Right lobe of liver (tissue), 6 donors: Measurements from ENCODE around the gene ASPDH. TPM values are rescaled to one million over a fixed set of nuclear protein-coding genes. Genes with fewer than 3 reads are reported as not detected.

Experiments used
- ATAC-seq, 4 donors: fragments of 200-7000 bp; cut with Tn5 transposase; one replicate each; pipeline ENCODE4 v1.9.1; 2020; ENCODE audit warnings: mild to moderate bottlenecking in 4 of 4, moderate library complexity in 4 of 4
- DNase-seq, 3 donors: peaks; one replicate each; pipeline ENCODE4 v3.0.0-alpha.2; 2020
- H3K27ac ChIP-seq, 3 donors: fragments of 200-600 bp; one replicate each; pipeline ENCODE4 v1.8.0; 2022
- H3K27me3 ChIP-seq, 2 donors: fragments of 200-600 bp; one replicate each; pipeline ENCODE4 v1.8.0; 2022
- H3K36me3 ChIP-seq, 4 donors: fragments of 200-600 bp; sonication (generic) in 1 of 4; one replicate each; pipeline versions ENCODE4 v1.5.1 to v1.8.0; 2017 to 2022; ENCODE audit warnings: control low read depth in 1 of 4
- H3K4me1 ChIP-seq, 4 donors: fragments of 200-600 bp; sonication (generic) in 1 of 4; one replicate each; pipeline versions ENCODE4 v1.5.1 to v1.8.0; 2017 to 2022; ENCODE audit warnings: control low read depth in 1 of 4
- H3K4me3 ChIP-seq, 3 donors: fragments of 200-600 bp; one replicate each; pipeline ENCODE4 v1.8.0; 2022
- H3K9me3 ChIP-seq, 4 donors: fragments of 200-600 bp; sonication (generic) in 1 of 4; one replicate each; pipeline versions ENCODE4 v1.5.1 to v1.8.0; 2017 to 2022; ENCODE audit warnings: control low read depth in 1 of 4
- CTCF ChIP-seq, 4 donors: fragments of 200-600 bp in 3 of 4; fragments of 450-650 bp in 1 of 4; IDR thresholded peaks; one replicate each; pipeline versions ENCODE4 v1.5.1 to v1.8.0; 2016 to 2022; ENCODE audit warnings: antibody characterized with exemption in 4 of 4, mild to moderate bottlenecking in 2 of 4
- POLR2A ChIP-seq: fragments of 450-650 bp; IDR thresholded peaks from one replicate; pipeline ENCODE4 v1.6.1; 2017; ENCODE audit warnings: antibody characterized with exemption, mild to moderate bottlenecking
- WGBS: methylation state at CpG from one replicate; pipeline ENCODE4 v1.1.6; 2018; ENCODE audit warnings: low coverage, low lambda C conversion rate; ENCODE audit not compliant: insufficient coverage; ENCODE audit errors: missing lambda C conversion rate; 5-methylcytosine and 5-hydroxymethylcytosine counted together
- intact Hi-C, 2 donors: fragments of 100-400 bp; cut with DNase I; formaldehyde crosslinking; loops; one replicate each; pipeline versions ENCODE4 v1.11.2 to v1.14.1; 2022
- total RNA-seq, 6 experiments: library from RNA; depleted of rRNA in 2 of 6; stranded (reverse); fragments of >200 nt in 2 of 6; fragmentation: NEBNext Ultra II Directional in 3 of 6; extraction: Animal tissue kit (Norgen Biotek cat#: 25700) in 3 of 6; gene quantifications; one replicate each; pipeline versions ENCODE4 v1.1.0 to v1.2.4, GENCODE V29; 2016 to 2023
- donor health status: DM: no; HTN: yes; CAD: no.
- donor health status: DM: no; HTN: no; CAD: no.
- donor health status: DM: no; HTN: no; CAD: no.
- donor health status: DM: no; HTN: yes; CAD: no.
- donor health status: DM: no; HTN: yes; CAD: no.

Gene ASPDH
- total RNA-seq, 6 experiments from 2014 or later = 22.1 to 67.8 (median 44.8) TPM

DNA sequence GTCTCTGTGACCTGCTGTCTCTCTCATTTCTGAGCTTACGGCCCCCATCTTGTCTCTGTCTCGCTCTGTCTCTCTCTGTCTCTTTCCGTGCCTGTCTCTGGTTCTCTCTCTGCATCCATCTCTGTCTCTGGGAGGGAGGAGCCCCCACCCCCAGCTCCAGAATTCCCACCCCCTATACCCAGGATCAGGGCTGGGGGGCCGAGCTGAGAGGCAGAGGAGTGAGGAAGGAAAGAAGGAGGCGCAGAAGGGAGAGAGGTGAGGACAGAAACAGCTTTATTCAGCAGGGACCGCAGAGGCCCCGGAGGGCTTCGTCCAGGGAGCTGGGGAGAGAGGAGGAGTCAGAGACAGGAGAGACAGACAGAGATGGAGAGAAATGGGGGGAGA lies 16.7 kb downstream of the ASPDH start:
- no peaks in the 10 kb centered on the region for H3K27me3 ChIP-seq
- H3K4me1 ChIP-seq = no peaks in the 10 kb centered on the region
- 81% methylated on average over 7 of the region's 8 CpGs for WGBS
- intact Hi-C loops = no loop called here
- H3K4me3 ChIP-seq = no peak overlapping the region
- TF ChIP-seq CTCF (IDR thresholded peaks at IDR 0.05) = no peak
- TF ChIP-seq POLR2A = no peak
- no peak for ATAC-seq
- H3K36me3 ChIP-seq = no peaks in the 10 kb centered on the region
- H3K27ac ChIP-seq = no peak overlapping the region
- no peaks in the 10 kb centered on the region for H3K9me3 ChIP-seq
- DNase-seq = peak in 1 of 3 donors; percentile 40

- Histone ChIP-seq H3K9me3 (no peaks in the 10 kb centered on the region), H3K4me1 (no peaks in the 10 kb centered on the region), H3K4me3 (no peak overlapping the region), H3K36me3 (no peaks in the 10 kb centered on the region), H3K27ac (no peak overlapping the region), H3K27me3 (no peaks in the 10 kb centered on the region)
- TF ChIP-seq CTCF (IDR thresholded peaks at IDR 0.05) (no peak), POLR2A (no peak)
- 74% methylated on average over 11 of the region's 30 CpGs for WGBS
- ATAC-seq = peak; percentile 31 to 54 (median 38)
- DNase-seq = peak in 2 of 3 donors; percentile 18 to 52
- intact Hi-C loops = no loop called here
These were observed 17.3 kb downstream of the ASPDH start for GRCh38 chr19:50496189-50497021.

DNA sequence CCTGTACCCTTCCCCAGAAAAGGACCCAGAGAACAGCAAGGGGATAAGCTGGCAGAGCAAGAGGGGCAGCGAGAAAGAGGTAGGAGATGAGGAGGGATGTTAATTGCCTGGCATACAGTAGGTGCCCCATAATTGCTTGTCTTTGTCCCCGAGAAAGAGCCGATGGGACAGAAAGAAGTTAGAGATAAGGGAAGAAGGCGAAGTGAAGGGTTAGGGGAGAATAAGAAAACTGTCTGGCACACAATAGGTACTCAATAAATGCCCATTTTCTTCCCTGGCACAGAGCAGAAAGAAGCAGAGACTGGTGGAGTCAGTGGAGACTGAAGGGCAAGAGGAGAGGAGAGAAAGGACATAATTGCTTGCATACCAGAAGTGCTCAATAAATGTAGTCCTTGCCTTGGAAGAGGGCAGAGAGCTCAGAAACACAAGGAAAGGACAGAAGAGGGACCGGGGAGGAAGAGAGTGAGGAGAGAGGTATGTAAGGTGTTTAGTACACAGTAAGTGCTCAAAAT lies 18.6 kb downstream of the ASPDH start:
- no peak overlapping the region for H3K4me3 ChIP-seq
- ATAC-seq (no peak), DNase-seq (no peak)
- no peaks in the 10 kb centered on the region for H3K36me3 ChIP-seq
- WGBS = 84% methylated on average over 5 of the region's 5 CpGs
- intact Hi-C loops = no loop called here
- TF ChIP-seq CTCF (IDR thresholded peaks at IDR 0.05) (no peak), POLR2A (no peak)
- no peak overlapping the region for H3K27ac ChIP-seq
- no peaks in the 10 kb centered on the region for H3K27me3 ChIP-seq
- H3K4me1 ChIP-seq = no peaks in the 10 kb centered on the region
- no peaks in the 10 kb centered on the region for H3K9me3 ChIP-seq

DNA sequence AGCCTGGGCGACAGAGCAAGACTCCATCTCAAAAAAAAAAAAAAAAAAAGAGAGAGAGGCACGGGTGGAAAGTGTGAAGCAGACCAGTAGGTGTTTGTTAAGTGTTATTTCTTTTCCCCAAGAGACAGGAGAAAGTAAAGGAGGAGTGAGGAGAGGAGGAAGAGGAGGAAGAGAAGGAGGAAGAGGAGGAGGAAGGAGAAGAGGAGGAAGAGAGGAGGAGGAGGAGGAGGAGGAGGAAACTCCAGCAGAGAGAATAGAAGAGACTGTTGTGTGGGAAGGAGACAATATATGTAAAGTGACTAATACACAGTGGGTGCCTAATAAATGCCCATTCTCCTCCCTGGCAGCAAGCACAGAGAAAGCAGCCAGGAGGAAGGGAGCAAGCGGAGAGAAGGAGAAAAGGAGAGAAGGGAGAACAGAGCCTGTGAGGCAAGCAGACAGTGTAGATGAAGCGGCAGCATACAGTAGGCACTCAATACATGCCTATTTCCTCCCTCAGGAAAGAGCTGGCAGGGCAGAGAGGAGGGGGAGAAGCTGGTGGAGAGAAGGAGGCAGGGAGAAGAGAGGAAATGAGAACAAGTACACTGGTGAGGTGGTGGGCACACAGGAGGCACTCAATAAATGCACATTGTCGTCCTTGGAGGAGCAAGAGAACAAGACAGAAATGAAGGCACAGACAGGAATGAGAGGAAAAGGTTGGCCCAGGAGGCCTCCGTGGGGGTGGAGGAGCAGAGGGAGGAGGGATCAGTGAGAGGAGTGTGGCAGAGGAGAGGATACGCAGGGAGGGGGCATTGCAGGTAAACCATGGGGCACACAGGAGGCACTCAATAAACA lies 19.3 kb downstream of the ASPDH start:
- Histone ChIP-seq H3K27ac (no peak overlapping the region), H3K36me3 (no peaks in the 10 kb centered on the region), H3K4me3 (no peak overlapping the region), H3K27me3 (no peaks in the 10 kb centered on the region), H3K9me3 (no peaks in the 10 kb centered on the region), H3K4me1 (no peaks in the 10 kb centered on the region)
- no peak for TF ChIP-seq CTCF (IDR thresholded peaks at IDR 0.05)
- no peak for TF ChIP-seq POLR2A
- ATAC-seq (no peak), DNase-seq (peak in 1 of 3 donors; percentile 3)
- WGBS = 55% methylated on average over 7 of the region's 7 CpGs
- intact Hi-C loops = no loop called here
